ENCODE data around the gene PTGR3.

DNA sequence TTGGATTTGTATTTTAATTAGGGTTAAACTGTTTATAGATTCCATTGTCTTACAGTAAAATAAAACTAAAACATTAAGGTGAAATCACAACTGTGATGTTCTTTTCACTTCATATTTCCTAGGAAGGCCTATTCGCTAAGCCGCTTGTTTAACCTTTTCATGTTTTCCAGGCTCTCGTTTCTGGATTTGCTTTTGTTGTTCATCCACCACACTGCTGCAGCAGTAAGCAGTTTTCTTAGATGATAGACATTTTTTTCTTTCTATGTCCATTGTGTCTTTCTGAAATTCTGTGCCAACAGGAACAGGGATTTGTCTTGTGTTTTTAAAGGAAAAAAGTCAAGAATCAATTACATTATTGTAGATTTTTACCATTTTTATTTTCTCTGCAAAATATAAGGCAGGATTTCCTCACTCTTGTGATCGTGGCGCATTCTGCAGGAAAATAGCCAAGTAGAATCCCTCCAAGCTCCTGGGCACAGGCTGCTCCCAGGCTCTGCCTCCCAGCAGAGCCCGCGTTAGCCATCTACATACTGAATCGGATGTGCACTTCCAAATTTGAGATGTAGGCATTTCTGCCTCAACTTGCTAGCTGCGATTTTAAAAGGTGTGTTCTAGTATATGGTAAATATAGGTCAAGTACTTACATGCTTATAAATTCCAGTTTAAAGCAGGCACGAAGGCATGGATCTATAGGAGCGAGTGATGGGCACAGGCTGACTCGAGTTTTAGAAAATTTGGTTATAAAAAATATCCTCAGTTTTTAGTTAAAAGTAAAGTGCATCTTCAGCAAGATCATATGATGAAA lies 11.8 kb upstream of the PTGR3 start:
- TF ChIP-seq POLR2A (IDR thresholded peaks at IDR 0.05) (no peak), CTCF (IDR thresholded peaks at IDR 0.05) (no peak), EP300 (IDR thresholded peaks at IDR 0.05) (no peak), POLR2AphosphoS5 (IDR thresholded peaks at IDR 0.05) (no peak)
